Activated gamma-delta T cell (primary cell): Measurements from ENCODE around the gene IMPG2.

Experiments used
- DNase-seq: peaks from one replicate; lab custom pipeline; 2025; lab: John Stamatoyannopoulos, UW

Gene IMPG2

GRCh38 chr3:101273608-101274007 is 46.8 kb downstream of the IMPG2 start:
- DNase-seq, result no peak

DNA sequence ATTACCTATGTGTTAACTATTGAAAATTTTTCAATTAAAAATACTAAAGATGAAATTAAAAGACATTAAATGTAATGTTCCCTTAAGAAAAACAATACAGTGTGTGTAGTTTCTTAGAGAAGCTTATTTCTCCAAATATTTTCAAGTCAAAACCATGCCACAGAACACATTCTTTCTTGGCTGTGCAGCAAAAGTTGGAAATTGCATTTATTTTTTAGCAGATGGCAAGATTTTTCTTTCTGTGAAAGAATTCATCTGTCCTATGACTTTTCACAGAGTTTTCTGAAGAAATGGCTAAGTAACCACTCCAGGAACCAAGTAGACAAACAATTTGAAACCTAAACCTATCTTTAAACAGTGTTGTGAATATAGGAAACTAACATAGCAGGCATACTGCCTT is 47.2 kb downstream of the IMPG2 start:
- no peak for DNase-seq

- DNase-seq, result no peak
Observed at GRCh38 chr3:101271728-101272127, 48.6 kb downstream of the IMPG2 start.

DNA sequence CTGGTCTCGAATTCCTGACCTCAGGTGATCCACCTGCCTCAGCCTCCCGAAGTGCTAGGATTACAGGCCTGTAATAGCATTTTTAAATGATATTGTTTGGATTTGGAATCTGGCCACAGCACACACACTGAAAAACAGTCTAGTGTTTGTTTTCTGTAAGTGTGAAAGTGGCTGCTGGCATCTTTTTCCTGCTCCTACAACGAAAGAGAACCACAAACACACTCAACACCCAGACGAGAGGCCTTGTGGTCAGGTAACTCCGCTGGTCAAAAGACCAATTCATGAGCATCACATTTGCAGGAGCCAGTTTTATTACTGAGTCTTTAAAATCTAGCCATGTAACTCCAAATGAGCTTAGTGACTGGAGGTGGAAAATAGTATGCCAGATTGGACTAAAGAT is 50.2 kb downstream of the IMPG2 start:
- DNase-seq, result no peak

GRCh38 chr3:101268971-101269671 is 51.3 kb downstream of the IMPG2 start:
- DNase-seq, result no peak

- no peak for DNase-seq
Observed at GRCh38 chr3:101268141-101268540, 52.2 kb downstream of the IMPG2 start.

- no peak for DNase-seq
Observed at GRCh38 chr3:101266566-101266965, 53.8 kb downstream of the IMPG2 start.

- no peak for DNase-seq
Observed at GRCh38 chr3:101266071-101266470, 54.3 kb downstream of the IMPG2 start.

- no peak for DNase-seq
Observed at GRCh38 chr3:101262393-101263240, 57.8 kb downstream of the IMPG2 start.

GRCh38 chr3:101261506-101261905 is 58.9 kb downstream of the IMPG2 start:
- DNase-seq, result no peak

- DNase-seq, result no peak
Observed at GRCh38 chr3:101259485-101260341, 60.7 kb downstream of the IMPG2 start.

GRCh38 chr3:101256511-101256910 is 63.9 kb downstream of the IMPG2 start:
- no peak for DNase-seq

DNA sequence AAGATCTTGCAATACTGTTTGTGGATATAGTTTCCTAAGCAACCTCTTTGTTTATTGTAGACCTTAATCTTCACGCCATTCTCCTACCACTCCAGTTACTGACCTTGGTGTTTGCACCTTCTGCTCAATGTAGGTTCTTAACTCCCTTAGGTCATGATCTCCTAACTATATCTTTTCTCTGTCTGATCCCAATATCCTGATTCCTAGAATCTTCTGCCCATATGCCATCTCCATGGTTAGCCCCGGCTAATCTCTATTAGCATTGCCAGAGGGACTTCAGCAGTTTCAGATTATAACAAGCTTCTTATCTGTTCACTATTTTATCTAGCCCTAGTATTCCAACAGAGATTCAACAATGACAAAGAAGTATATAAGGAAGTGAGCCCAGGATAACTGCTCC is 64.9 kb downstream of the IMPG2 start:
- DNase-seq, result no peak

- no peak for DNase-seq
Observed at GRCh38 chr3:101253396-101253795, 67.0 kb downstream of the IMPG2 start.

DNA sequence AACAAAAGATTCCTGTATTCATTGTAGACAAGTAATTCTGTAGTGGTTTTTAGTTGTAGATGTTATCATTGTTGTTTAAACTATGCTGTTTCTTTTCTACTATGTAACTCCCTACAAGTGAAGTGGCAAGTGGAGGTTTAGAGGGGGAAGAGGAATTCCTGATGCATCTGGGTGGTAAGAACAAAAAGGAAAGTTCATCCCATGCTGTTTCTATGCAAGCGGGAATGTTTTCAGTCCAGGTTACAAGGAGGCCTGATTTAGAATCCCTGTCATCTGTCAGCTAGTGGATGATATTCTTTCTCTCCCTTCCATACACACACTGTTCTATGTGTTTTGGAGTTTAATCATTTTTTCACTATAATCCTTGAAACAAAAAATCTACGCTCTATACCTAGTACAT is 67.4 kb downstream of the IMPG2 start:
- no peak for DNase-seq

GRCh38 chr3:101252307-101252706 is 68.1 kb downstream of the IMPG2 start:
- no peak for DNase-seq

DNA sequence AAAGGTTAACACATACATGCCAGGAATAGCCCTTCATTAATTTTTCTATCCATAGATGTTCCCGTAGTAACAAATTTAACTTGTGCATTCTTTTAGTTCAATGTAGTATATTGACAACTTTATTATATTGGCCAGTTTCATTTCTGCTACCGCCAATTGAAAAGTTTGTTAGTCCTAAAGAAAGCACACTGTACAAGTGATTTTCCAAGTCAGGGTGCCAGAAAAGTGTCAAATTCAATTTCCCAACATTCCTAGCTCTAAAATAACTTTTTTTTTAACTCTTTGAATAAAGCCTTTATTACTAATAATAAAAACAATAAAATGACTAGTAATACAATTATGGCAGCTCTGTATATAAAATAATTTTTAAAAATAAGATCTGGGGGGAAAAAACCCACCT is 68.9 kb downstream of the IMPG2 start:
- no peak for DNase-seq

- no peak for DNase-seq
Observed at GRCh38 chr3:101249522-101249921, 70.9 kb downstream of the IMPG2 start.

DNA sequence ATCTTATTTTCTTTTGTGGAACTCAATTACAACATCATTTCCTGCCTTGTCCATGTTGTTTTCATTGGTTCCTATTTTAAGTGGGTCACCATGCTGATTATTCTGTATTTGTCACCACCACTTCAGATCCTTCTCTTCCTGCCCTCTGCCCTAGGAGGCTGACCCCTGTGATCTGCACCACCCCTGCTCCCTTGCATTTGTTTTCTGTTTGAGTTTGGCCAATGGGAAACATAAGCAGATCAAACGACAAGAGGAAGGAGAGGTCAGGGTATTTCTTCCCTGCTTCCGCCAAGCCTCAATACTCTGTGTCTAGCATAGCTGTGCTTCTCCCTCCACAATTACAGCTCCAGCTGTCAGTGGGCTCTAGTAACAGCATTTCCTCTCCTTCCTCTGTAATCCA is 71.6 kb downstream of the IMPG2 start:
- no peak for DNase-seq

GRCh38 chr3:101244212-101244575 is 76.2 kb downstream of the IMPG2 start:
- no peak for DNase-seq

- DNase-seq, result no peak
Observed at GRCh38 chr3:101243285-101244211, 76.8 kb downstream of the IMPG2 start.
